ENCODE measurements around the gene PLXNA1. TPM values are rescaled to one million over a fixed set of nuclear protein-coding genes. Genes with fewer than 3 reads are reported as not detected.

Gene PLXNA1
- 60.1 and 72.5 TPM in 2 replicates for total RNA-seq

GRCh38 chr3:126982471-126983175 lies at the start of gene PLXNA1:
Gene PLXNA1, plus strand, starts transcription at chr3:126983115. Its CDS starts 5,479 bp downstream, at chr3:126988594.

Other genes starting within 250 kb of the PLXNA1 start
- gene PRR23E, start 210.0 kb downstream of the PLXNA1 start, total RNA-seq: not detected in 2 replicates